H9 (cell line): ENCODE data around the gene SNTG2. TPM values are rescaled to one million over a fixed set of nuclear protein-coding genes. Genes with fewer than 3 reads are reported as not detected.

Experiments used
- DNase-seq: peaks from one replicate; pipeline ENCODE4 v3.0.0-alpha.2; 2017
- H2AFZ ChIP-seq: one replicate; pipeline ENCODE4 v1.6.1; 2013; ENCODE audit warnings: mild to moderate bottlenecking, low read length, control low read depth, moderate library complexity
- H2AK5ac ChIP-seq: 2 replicates; pipeline ENCODE4 v1.6.1; 2013; ENCODE audit warnings: low read length, control low read depth, mixed read lengths; ENCODE audit not compliant: insufficient read length
- H2BK120ac ChIP-seq: one replicate; pipeline ENCODE4 v1.6.1; 2013; ENCODE audit warnings: low read depth, mild to moderate bottlenecking, low read length, control low read depth, inconsistent platforms; ENCODE audit not compliant: poor library complexity, severe bottlenecking
- H2BK12ac ChIP-seq: 2 replicates; pipeline ENCODE4 v1.6.1; 2013; ENCODE audit warnings: low read length, control low read depth, mixed read lengths, low read depth; ENCODE audit not compliant: insufficient read length
- H2BK15ac ChIP-seq: 2 replicates; pipeline ENCODE4 v1.6.1; 2013; ENCODE audit warnings: low read depth, low read length, control low read depth
- H2BK20ac ChIP-seq: one replicate; pipeline ENCODE4 v1.6.1; 2013; ENCODE audit warnings: low read depth, mild to moderate bottlenecking, low read length, control low read depth, inconsistent platforms; ENCODE audit not compliant: poor library complexity, severe bottlenecking
- H2BK5ac ChIP-seq: 2 replicates; pipeline ENCODE4 v1.6.1; 2013; ENCODE audit warnings: low read length, control low read depth, mixed read lengths; ENCODE audit not compliant: insufficient read length
- H3K14ac ChIP-seq: 2 replicates; pipeline ENCODE4 v1.6.1; 2013; ENCODE audit warnings: low read length, control low read depth; ENCODE audit not compliant: insufficient read depth
- H3K18ac ChIP-seq: 2 replicates; pipeline ENCODE4 v1.6.1; 2013; ENCODE audit warnings: low read depth, mild to moderate bottlenecking, mixed read lengths, low read length, control low read depth; ENCODE audit not compliant: insufficient read length
- H3K23ac ChIP-seq: 2 replicates; pipeline ENCODE4 v1.6.1; 2013; ENCODE audit warnings: low read length, control low read depth, mixed read lengths, low read depth; ENCODE audit not compliant: insufficient read length
- H3K23me2 ChIP-seq: 2 replicates; pipeline ENCODE4 v1.6.1; 2013; ENCODE audit warnings: low read depth, mild to moderate bottlenecking, mixed read lengths, low read length, control low read depth; ENCODE audit not compliant: insufficient read length, poor library complexity, severe bottlenecking
- H3K27ac ChIP-seq: 2 replicates; pipeline ENCODE4 v1.5.1; 2013; ENCODE audit warnings: low read length, control low read depth, mixed read lengths, low read depth; ENCODE audit not compliant: insufficient read length
- H3K27me3 ChIP-seq: 2 replicates; pipeline ENCODE4 v1.6.1; 2013; ENCODE audit warnings: low read length, control low read depth, inconsistent platforms; ENCODE audit not compliant: insufficient read depth
- H3K4ac ChIP-seq: 2 replicates; pipeline ENCODE4 v1.6.1; 2013; ENCODE audit warnings: low read depth, mild to moderate bottlenecking, control low read depth, inconsistent platforms, low read length, moderate library complexity
- H3K4me1 ChIP-seq: 2 replicates; pipeline ENCODE4 v1.6.1; 2013; ENCODE audit warnings: low read length, control low read depth, inconsistent platforms; ENCODE audit not compliant: insufficient read depth
- H3K4me2 ChIP-seq: 2 replicates; pipeline ENCODE4 v1.6.1; 2013; ENCODE audit warnings: low read length, control low read depth, mixed read lengths; ENCODE audit not compliant: insufficient read length, insufficient read depth
- H3K56ac ChIP-seq: 2 replicates; pipeline ENCODE4 v1.6.1; 2013; ENCODE audit warnings: low read depth, mild to moderate bottlenecking, mixed read lengths, low read length, control low read depth; ENCODE audit not compliant: insufficient read length
- H3K79me1 ChIP-seq: 2 replicates; pipeline ENCODE4 v1.6.1; 2013; ENCODE audit warnings: low read depth, mild to moderate bottlenecking, moderate library complexity, low read length, control low read depth, inconsistent platforms; ENCODE audit not compliant: insufficient read depth, poor library complexity, severe bottlenecking
- H3K79me2 ChIP-seq: 2 replicates; pipeline ENCODE4 v1.6.1; 2013; ENCODE audit warnings: low read length, control low read depth, inconsistent platforms; ENCODE audit not compliant: insufficient read depth
- H3K9ac ChIP-seq: 2 replicates; pipeline ENCODE4 v1.6.1; 2013; ENCODE audit warnings: low read length, control low read depth, mixed read lengths; ENCODE audit not compliant: insufficient read length; ENCODE audit errors: extremely low read depth
- H3K9me3 ChIP-seq: one replicate; pipeline ENCODE4 v1.6.1; 2013; ENCODE audit warnings: low read depth, low read length, inconsistent platforms; ENCODE audit not compliant: control insufficient read depth
- H3T11ph ChIP-seq: one replicate; pipeline ENCODE4 v1.6.1; 2013; ENCODE audit warnings: mild to moderate bottlenecking, low read length, control low read depth, inconsistent platforms
- H4K20me1 ChIP-seq: one replicate; pipeline ENCODE4 v1.6.1; 2013; ENCODE audit not compliant: control insufficient read depth, insufficient read length, insufficient read depth
- H4K5ac ChIP-seq: 2 replicates; pipeline ENCODE4 v1.6.1; 2013; ENCODE audit warnings: low read depth, mild to moderate bottlenecking, mixed read lengths, low read length, control low read depth; ENCODE audit not compliant: insufficient read length
- H4K8ac ChIP-seq: replicated peaks from 2 replicates; pipeline ENCODE4 v1.6.1; 2013; ENCODE audit warnings: low read length, control low read depth, mixed read lengths, low read depth; ENCODE audit not compliant: insufficient read length
- H4K91ac ChIP-seq: 2 replicates; pipeline ENCODE4 v1.6.1; 2013; ENCODE audit warnings: low read depth, mild to moderate bottlenecking, moderate library complexity, mixed read lengths, low read length, control low read depth; ENCODE audit not compliant: insufficient read length
- H3K27ac Mint-ChIP-seq, 3 experiments: 2 replicates in 2 of 3; 3 replicates in 1 of 3; pipeline ENCODE4 v1.8.0; 2020 to 2021; ENCODE audit warnings: mixed read lengths in 3 of 3, mild to moderate bottlenecking in 1 of 3, moderate library complexity in 1 of 3
- H3K27me3 Mint-ChIP-seq: 2 replicates; pipeline ENCODE4 v1.8.0; 2021; ENCODE audit warnings: low read depth, mild to moderate bottlenecking, moderate library complexity, mixed read lengths
- H3K36me3 Mint-ChIP-seq, 3 experiments: 2 replicates in 2 of 3; 3 replicates in 1 of 3; pipeline ENCODE4 v1.8.0; 2020 to 2021; ENCODE audit warnings: low read depth in 3 of 3, mixed read lengths in 3 of 3; ENCODE audit not compliant: insufficient read depth in 1 of 3
- H3K4me1 Mint-ChIP-seq, 2 experiments: 2 replicates each; pipeline ENCODE4 v1.8.0; 2020; ENCODE audit warnings: mixed read lengths in 2 of 2
- H3K4me3 Mint-ChIP-seq, 2 experiments: 2 replicates in 1 of 2; 3 replicates in 1 of 2; pipeline ENCODE4 v1.8.0; 2020 to 2021; ENCODE audit warnings: mild to moderate bottlenecking in 2 of 2, mixed read lengths in 2 of 2, moderate library complexity in 1 of 2
- H3K9me3 Mint-ChIP-seq, 2 experiments: 2 replicates in 1 of 2; 3 replicates in 1 of 2; pipeline ENCODE4 v1.8.0; 2020; ENCODE audit warnings: mild to moderate bottlenecking in 2 of 2, mixed read lengths in 2 of 2, moderate library complexity in 1 of 2
- WGBS: extraction: QIAGEN DNeasy Blood & Tissue Kit; methylation state at CpG from one replicate; pipeline ENCODE4 v1.1.7; 2013; ENCODE audit warnings: missing lambda C conversion rate, low lambda C conversion rate, mixed read lengths; ENCODE audit not compliant: insufficient read length; ENCODE audit errors: extremely low coverage; 5-methylcytosine and 5-hydroxymethylcytosine counted together
- total RNA-seq: library from RNA; stranded (reverse); gene quantifications from 2 replicates; pipeline ENCODE4 v1.2.1, GENCODE V29; 2021
- TF ChIP-seq, protein P1 (sequence below): fragments of 200-600 bp; sonication (generic); conservative IDR thresholded peaks from 3 replicates; pipeline ENCODE4 v1.8.0; 2021; ENCODE audit warnings: antibody characterized with exemption, mild to moderate bottlenecking

Gene SNTG2
- total RNA-seq, 1 experiment from 2014 or later: 13.2 TPM

DNA sequence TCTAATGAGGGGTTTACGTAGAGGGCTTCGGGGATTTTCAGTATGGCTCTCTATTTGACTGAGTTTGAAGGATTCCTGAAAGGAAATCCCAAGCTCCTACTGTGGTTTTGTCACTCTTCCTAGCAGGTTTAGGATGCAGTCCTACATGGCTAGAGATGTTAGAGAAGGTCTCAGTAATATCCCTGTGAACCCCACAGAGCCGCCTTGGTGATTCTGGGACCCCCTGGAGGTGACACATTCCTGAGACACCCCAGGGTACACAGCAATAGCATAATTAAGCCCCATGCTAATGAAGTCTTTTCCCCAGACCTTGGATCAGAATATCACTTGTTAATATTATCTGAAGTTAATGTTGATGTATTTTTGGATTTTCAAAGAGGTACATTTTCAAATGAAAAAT lies 103.8 kb downstream of the SNTG2 start:
- Histone ChIP-seq H4K5ac (no peak overlapping the region), H3K4me1 (peaks cover 15% of the 10 kb centered on the region; the same call in 1 of the 2 replicates), H2AK5ac (no peak overlapping the region), H4K8ac (no peak overlapping the region), H3K9me3 (no peaks in the 10 kb centered on the region), H3K27ac (no peak overlapping the region), H2BK12ac (no peak overlapping the region), H2BK15ac (no peak overlapping the region), H2AFZ (no peak overlapping the region), H2BK20ac (no peak overlapping the region), H2BK5ac (no peak overlapping the region), H3K4me2 (no peak overlapping the region), H3K23me2 (no peaks in the 10 kb centered on the region), H3K56ac (no peak overlapping the region), H4K20me1 (peaks cover 3% of the 10 kb centered on the region), H3K14ac (no peak overlapping the region), H3K18ac (no peak overlapping the region), H3K23ac (no peak overlapping the region), H3K4ac (no peak overlapping the region), H3K79me2 (peaks cover 2% of the 10 kb centered on the region; the same call in 1 of the 2 replicates), H2BK120ac (no peak overlapping the region), H3K79me1 (peaks cover 4% of the 10 kb centered on the region), H4K91ac (no peak overlapping the region), H3K27me3 (no peaks in the 10 kb centered on the region), H3T11ph (no peak overlapping the region), H3K9ac (no peak overlapping the region)
- Mint-ChIP-seq H3K4me1 (peaks cover 39 to 40% of the 10 kb centered on the region in 2 experiments), H3K27me3 (peaks cover 18% of the 10 kb centered on the region), H3K9me3 (peaks cover 0 to 7% of the 10 kb centered on the region in 2 experiments; a peak in 4 of 5 replicates), H3K4me3 (no peak overlapping the region; a peak in 2 of 5 replicates), H3K27ac (peak overlapping the region in 1 of 3 experiments; percentile 82; a peak in 2 of 7 replicates), H3K36me3 (peaks cover 7 to 19% (median 19%) of the 10 kb centered on the region in 3 experiments)
- TF ChIP-seq, protein P1, sequence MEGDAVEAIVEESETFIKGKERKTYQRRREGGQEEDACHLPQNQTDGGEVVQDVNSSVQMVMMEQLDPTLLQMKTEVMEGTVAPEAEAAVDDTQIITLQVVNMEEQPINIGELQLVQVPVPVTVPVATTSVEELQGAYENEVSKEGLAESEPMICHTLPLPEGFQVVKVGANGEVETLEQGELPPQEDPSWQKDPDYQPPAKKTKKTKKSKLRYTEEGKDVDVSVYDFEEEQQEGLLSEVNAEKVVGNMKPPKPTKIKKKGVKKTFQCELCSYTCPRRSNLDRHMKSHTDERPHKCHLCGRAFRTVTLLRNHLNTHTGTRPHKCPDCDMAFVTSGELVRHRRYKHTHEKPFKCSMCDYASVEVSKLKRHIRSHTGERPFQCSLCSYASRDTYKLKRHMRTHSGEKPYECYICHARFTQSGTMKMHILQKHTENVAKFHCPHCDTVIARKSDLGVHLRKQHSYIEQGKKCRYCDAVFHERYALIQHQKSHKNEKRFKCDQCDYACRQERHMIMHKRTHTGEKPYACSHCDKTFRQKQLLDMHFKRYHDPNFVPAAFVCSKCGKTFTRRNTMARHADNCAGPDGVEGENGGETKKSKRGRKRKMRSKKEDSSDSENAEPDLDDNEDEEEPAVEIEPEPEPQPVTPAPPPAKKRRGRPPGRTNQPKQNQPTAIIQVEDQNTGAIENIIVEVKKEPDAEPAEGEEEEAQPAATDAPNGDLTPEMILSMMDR: no peak
- no CpG with 5 or more reads among the region's 3 CpGs for WGBS
- no peak for DNase-seq
